Chondrocyte (in vitro differentiated cells): ENCODE results near the gene TECPR2. TPM values are rescaled to one million over a fixed set of nuclear protein-coding genes. Genes with fewer than 3 reads are reported as not detected.
A peak's percentile ranks its signal among the peaks of the same experiment; 100 is the strongest.

ENCODE experiments used
- DNase-seq: peaks from one replicate; pipeline ENCODE4 v3.0.0; 2021; ENCODE audit warnings: mixed read lengths, low spot score
- H3K27ac Mint-ChIP-seq: one replicate; pipeline ENCODE4 v1.8.0; 2021; ENCODE audit warnings: mild to moderate bottlenecking, moderate library complexity, mixed read lengths; ENCODE audit not compliant: unreplicated experiment
- H3K27me3 Mint-ChIP-seq: 2 replicates; pipeline ENCODE4 v1.8.0; 2021; ENCODE audit warnings: low read depth, mixed read lengths
- H3K36me3 Mint-ChIP-seq: 2 replicates; pipeline ENCODE4 v1.8.0; 2021; ENCODE audit warnings: low read depth, mixed read lengths
- H3K4me1 Mint-ChIP-seq: 2 replicates; pipeline ENCODE4 v1.8.0; 2021; ENCODE audit warnings: low read depth, mild to moderate bottlenecking, mixed read lengths
- H3K4me3 Mint-ChIP-seq: one replicate; pipeline ENCODE4 v1.8.0; 2021; ENCODE audit warnings: mild to moderate bottlenecking, moderate library complexity, mixed read lengths; ENCODE audit not compliant: unreplicated experiment
- H3K9me3 Mint-ChIP-seq: 2 replicates; pipeline ENCODE4 v1.8.0; 2021; ENCODE audit warnings: low read depth, mixed read lengths
- total RNA-seq: library from RNA; stranded (reverse); gene quantifications from 3 replicates; pipeline ENCODE4 v1.2.1, GENCODE V29; 2021
- TF ChIP-seq, protein P1 (sequence below): fragments of 200-600 bp; sonication (generic); IDR thresholded peaks from 2 replicates; pipeline ENCODE4 v1.5.0; 2021; ENCODE audit warnings: antibody characterized with exemption, mild to moderate bottlenecking, moderate library complexity

TECPR2 gene
- total RNA-seq, 1 donor from 2014 or later, result 32.2 TPM

DNA sequence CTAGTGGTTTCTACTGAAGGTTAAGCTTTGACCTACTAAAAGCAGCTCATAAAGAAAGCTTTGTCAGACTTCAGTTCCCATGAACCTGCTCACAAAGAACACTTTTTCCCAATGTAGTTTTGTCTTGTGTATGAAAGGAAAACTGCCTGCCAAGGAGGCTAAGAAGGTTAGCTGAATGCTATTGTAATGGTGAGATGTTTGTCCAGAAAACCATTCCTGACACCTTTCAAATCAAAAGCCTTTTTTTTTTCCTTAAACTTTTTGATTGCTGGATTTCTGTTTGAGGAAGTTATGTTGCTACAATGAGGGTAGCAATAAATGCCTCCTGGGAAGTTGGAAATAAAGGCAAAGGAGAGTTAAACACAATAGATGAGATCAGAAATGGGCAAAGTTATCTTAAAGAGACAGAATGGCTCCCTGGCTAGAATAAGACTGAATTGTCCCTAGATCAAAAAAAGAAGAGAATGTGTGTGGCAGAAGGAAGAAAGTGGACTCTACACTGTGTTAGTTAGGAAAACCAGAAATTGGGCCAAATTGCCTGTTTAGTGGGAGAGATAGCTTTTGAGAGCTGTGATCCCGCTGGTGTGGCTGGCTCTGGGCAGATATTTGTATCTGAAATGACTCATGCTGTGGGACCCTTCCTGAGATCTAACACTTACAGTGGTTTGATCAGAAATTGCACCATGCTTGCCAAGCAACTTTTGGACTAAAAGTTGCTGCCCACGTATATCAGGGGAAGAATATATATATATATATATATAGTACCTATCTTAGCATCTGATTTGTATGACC is 27.5 kb downstream of the TECPR2 start:
- Mint-ChIP-seq H3K27me3 (no peaks in the 10 kb centered on the region), H3K27ac (peak overlapping the region; percentile 65), H3K4me1 (peaks cover 15% of the 10 kb centered on the region), H3K9me3 (peaks cover 3% of the 10 kb centered on the region), H3K36me3 (peaks cover 7% of the 10 kb centered on the region), H3K4me3 (no peak overlapping the region)
- DNase-seq, result no peak
- TF ChIP-seq, protein P1, sequence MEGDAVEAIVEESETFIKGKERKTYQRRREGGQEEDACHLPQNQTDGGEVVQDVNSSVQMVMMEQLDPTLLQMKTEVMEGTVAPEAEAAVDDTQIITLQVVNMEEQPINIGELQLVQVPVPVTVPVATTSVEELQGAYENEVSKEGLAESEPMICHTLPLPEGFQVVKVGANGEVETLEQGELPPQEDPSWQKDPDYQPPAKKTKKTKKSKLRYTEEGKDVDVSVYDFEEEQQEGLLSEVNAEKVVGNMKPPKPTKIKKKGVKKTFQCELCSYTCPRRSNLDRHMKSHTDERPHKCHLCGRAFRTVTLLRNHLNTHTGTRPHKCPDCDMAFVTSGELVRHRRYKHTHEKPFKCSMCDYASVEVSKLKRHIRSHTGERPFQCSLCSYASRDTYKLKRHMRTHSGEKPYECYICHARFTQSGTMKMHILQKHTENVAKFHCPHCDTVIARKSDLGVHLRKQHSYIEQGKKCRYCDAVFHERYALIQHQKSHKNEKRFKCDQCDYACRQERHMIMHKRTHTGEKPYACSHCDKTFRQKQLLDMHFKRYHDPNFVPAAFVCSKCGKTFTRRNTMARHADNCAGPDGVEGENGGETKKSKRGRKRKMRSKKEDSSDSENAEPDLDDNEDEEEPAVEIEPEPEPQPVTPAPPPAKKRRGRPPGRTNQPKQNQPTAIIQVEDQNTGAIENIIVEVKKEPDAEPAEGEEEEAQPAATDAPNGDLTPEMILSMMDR, result no peak

DNA sequence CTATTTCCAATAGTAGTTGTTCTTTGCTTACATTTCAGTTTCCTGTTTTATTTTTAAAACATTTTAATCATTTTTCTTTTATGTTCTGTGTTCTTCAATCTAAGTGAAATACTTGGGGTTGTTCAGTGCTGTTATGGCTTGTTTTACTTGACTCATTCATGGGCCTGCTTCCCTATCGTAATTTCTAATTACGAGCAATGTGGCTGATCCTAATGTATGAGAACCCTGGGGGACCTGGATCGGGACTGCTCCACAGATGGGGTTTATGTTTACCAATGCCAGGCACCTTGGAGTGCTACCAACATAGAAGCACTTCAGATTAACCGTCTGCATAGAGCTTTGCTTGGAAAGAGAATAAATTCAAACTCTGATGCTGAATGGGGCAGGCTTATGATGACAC is 29.8 kb downstream of the TECPR2 start:
- Mint-ChIP-seq H3K4me3 (no peak overlapping the region), H3K27ac (no peak overlapping the region), H3K36me3 (peaks cover 10% of the 10 kb centered on the region), H3K4me1 (peaks cover 15% of the 10 kb centered on the region), H3K27me3 (no peaks in the 10 kb centered on the region), H3K9me3 (peaks cover 3% of the 10 kb centered on the region)
- no peak for DNase-seq
- TF ChIP-seq, protein P1, result no peak

DNA sequence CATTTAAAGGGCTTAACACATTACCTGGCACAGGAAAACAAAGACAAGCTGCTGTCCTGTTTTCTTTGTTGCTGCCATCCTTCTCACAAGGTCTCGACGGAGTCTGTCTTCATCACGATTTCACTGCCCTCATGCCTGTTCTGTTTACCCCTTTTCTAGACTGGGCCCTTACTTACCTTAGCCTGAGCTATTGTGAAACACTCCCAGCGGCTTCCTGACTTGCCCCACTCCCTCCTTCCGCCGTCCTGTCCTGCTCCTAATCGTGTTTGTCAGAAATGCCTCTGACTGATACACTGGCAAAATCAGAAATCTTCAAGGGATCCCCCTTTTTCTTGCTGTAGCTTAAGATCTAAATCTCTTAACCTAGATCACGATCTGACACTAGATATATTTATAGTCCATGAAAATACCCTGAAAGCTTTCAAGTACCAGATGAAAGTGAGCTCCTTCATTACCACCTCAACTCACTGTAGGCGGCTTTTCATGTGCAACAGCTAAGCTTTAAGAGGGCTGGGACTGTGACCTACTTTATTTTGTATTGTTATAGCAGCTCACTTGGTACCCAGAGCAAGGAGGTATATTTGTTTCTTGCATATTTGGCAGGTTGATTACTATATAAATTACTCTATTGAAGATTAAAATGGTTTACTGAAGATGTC is 32.1 kb downstream of the TECPR2 start:
- Mint-ChIP-seq H3K27me3 (no peaks in the 10 kb centered on the region), H3K9me3 (peaks cover 15% of the 10 kb centered on the region), H3K36me3 (peaks cover 19% of the 10 kb centered on the region), H3K27ac (no peak overlapping the region), H3K4me1 (peaks cover 9% of the 10 kb centered on the region), H3K4me3 (no peak overlapping the region)
- TF ChIP-seq, protein P1, result no peak
- no peak for DNase-seq

DNA sequence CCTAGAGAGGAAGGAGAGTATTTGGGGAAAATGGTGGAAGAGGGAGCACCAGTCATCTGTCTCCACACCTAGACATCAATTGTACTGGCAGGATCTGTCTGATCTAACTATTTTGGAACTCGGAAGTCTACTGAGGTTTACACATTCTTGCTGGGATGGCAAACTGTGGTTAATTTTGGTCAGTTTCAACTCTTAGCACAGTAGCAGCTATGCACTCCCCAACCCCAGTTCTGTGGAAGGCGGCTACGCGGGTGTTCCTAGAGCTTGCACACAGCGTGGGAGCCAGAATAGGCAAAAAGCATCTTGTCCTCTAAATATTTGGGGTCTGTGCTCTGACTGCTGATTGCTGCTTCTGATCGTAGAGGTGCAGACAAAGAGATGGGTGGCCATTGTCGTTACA is 33.8 kb downstream of the TECPR2 start:
- Mint-ChIP-seq H3K27ac (no peak overlapping the region), H3K27me3 (no peaks in the 10 kb centered on the region), H3K4me1 (peaks cover 2% of the 10 kb centered on the region), H3K9me3 (peaks cover 15% of the 10 kb centered on the region), H3K4me3 (no peak overlapping the region), H3K36me3 (peaks cover 23% of the 10 kb centered on the region)
- TF ChIP-seq, protein P1, result no peak
- DNase-seq, result no peak

DNA sequence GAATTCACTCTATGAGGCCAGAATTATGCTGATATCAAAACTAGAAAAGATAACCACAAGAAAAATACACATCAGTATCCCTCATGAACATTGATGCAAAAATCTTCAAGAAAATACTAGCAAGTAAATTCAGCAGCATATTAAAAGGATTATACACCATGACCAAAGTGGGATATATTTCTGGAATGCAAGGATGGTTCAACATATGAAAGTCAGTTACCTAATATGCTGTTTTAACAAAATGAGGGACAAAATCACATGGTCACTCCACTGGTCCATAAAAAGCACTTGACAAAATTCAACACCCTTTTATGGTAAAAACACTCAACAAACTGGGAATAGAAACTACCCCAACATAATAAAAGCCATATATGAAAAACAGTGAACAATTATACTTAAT is 40.3 kb downstream of the TECPR2 start:
- H3K27ac Mint-ChIP-seq, result no peak overlapping the region
- TF ChIP-seq, protein P1, result no peak
- peaks cover under 1% of the 10 kb centered on the region for H3K4me1 Mint-ChIP-seq
- H3K27me3 Mint-ChIP-seq, result no peaks in the 10 kb centered on the region
- peaks cover 32% of the 10 kb centered on the region for H3K9me3 Mint-ChIP-seq
- H3K36me3 Mint-ChIP-seq, result peaks cover 33% of the 10 kb centered on the region
- no peak for DNase-seq
- no peak overlapping the region for H3K4me3 Mint-ChIP-seq
